HCT116 (cell line): ENCODE results near the gene IL1R2.

Experiments
- EZH2 ChIP-seq: fragments of 200-600 bp; sonication (generic); IDR thresholded peaks from 2 replicates; pipeline ENCODE4 v1.6.1; 2017; ENCODE audit warnings: antibody characterized with exemption, mixed run types
- MAX ChIP-seq: IDR thresholded peaks from 2 replicates; pipeline ENCODE4 v1.6.1; 2012
- RAD21 ChIP-seq: IDR thresholded peaks from 2 replicates; pipeline ENCODE4 v1.6.1; 2012; ENCODE audit warnings: low read depth, mild to moderate bottlenecking
- TF ChIP-seq, protein P1 (sequence below), 3 experiments: fragments of 200-600 bp in 1 of 3; sonication (generic) in 1 of 3; IDR thresholded peaks in 2 of 3; conservative IDR thresholded peaks in 1 of 3; 2 replicates each; pipeline ENCODE4 v1.5.1; 2012 to 2017; ENCODE audit warnings: low read depth in 2 of 3, low read length in 2 of 3, antibody characterized with exemption in 1 of 3, borderline replicate concordance in 1 of 3, control low read depth in 1 of 3, mild to moderate bottlenecking in 1 of 3, mixed read lengths in 1 of 3, mixed run types in 1 of 3, moderate library complexity in 1 of 3; ENCODE audit not compliant: insufficient read depth in 1 of 3

DNA sequence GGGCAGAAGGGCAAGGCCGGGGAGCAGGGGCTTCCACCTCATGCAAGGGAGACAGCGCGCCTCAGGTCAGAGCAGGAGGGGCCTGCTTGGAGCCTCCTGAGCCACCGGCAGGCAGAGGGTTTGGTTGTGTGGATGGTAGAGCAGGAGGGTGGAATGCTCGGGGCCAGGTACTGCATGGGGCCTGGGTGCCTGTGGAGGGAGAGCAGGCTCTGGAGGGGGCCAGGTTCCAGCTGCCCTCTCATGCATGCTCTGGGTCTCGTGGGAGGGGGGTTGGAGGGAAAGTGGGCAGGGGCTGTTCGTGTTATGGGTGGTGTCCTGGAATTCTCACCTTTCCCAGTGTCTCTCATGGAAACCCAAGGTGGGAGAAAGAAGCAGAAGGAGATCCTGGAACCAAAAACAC, 3.2 kb upstream of the IL1R2 start:
- TF ChIP-seq, protein P1, sequence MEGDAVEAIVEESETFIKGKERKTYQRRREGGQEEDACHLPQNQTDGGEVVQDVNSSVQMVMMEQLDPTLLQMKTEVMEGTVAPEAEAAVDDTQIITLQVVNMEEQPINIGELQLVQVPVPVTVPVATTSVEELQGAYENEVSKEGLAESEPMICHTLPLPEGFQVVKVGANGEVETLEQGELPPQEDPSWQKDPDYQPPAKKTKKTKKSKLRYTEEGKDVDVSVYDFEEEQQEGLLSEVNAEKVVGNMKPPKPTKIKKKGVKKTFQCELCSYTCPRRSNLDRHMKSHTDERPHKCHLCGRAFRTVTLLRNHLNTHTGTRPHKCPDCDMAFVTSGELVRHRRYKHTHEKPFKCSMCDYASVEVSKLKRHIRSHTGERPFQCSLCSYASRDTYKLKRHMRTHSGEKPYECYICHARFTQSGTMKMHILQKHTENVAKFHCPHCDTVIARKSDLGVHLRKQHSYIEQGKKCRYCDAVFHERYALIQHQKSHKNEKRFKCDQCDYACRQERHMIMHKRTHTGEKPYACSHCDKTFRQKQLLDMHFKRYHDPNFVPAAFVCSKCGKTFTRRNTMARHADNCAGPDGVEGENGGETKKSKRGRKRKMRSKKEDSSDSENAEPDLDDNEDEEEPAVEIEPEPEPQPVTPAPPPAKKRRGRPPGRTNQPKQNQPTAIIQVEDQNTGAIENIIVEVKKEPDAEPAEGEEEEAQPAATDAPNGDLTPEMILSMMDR (IDR thresholded peaks at IDR 0.05 in 2 of 3, conservative IDR thresholded peaks at IDR 0.05 in 1 of 3; ENCODE audit: borderline replicate concordance in 1 of 3, insufficient read depth in 1 of 3, low read depth in 2 of 3, low read length in 2 of 3), result no peak
- TF ChIP-seq MAX (no peak), EZH2 (no peak), RAD21 (no peak)
